Rectal smooth muscle tissue (tissue), 1 donor: Measurements from ENCODE around the gene IL1RAPL1.

Experiments
- H3K27ac ChIP-seq: one replicate; pipeline ENCODE4 v1.7.0; 2013; ENCODE audit warnings: low read depth, low read length, inconsistent platforms
- H3K27me3 ChIP-seq: one replicate; pipeline ENCODE4 v1.7.0; 2013; ENCODE audit warnings: low read length; ENCODE audit not compliant: control insufficient read depth, insufficient read depth
- H3K36me3 ChIP-seq: one replicate; pipeline ENCODE4 v1.7.0; 2013; ENCODE audit warnings: low read length; ENCODE audit not compliant: control insufficient read depth, insufficient read depth
- H3K4me1 ChIP-seq: one replicate; pipeline ENCODE4 v1.7.0; 2013; ENCODE audit warnings: low read length; ENCODE audit not compliant: control insufficient read depth, insufficient read depth
- H3K4me3 ChIP-seq: one replicate; pipeline ENCODE4 v1.7.0; 2013; ENCODE audit warnings: low read length
- H3K9ac ChIP-seq: one replicate; pipeline ENCODE4 v1.7.0; 2013; ENCODE audit warnings: low read length

IL1RAPL1 gene

DNA sequence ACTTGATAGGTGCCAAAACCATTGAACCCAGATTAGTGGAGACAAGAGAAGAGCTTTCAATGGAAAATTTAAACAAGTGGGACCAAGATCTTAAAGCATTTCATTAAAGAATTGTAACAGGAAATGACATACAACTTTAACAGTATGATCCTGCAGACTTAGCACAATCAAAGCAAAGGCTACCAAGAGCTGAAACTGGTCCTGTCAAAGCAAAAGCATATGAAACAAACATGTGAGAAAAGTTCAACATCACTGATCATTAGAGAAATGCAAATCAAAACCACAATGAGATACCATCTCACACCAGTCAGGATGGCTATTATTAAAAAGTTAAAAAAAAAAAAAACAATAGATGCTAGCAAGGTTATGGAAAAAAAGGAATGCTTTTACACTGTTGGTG is 425.6 kb downstream of the IL1RAPL1 start:
- H3K27ac ChIP-seq = no peak overlapping the region
- H3K4me3 ChIP-seq = no peak overlapping the region
- H3K36me3 ChIP-seq = no peaks in the 10 kb centered on the region
- H3K27me3 ChIP-seq = no peaks in the 10 kb centered on the region
- H3K9ac ChIP-seq = no peak overlapping the region
- H3K4me1 ChIP-seq = no peaks in the 10 kb centered on the region

DNA sequence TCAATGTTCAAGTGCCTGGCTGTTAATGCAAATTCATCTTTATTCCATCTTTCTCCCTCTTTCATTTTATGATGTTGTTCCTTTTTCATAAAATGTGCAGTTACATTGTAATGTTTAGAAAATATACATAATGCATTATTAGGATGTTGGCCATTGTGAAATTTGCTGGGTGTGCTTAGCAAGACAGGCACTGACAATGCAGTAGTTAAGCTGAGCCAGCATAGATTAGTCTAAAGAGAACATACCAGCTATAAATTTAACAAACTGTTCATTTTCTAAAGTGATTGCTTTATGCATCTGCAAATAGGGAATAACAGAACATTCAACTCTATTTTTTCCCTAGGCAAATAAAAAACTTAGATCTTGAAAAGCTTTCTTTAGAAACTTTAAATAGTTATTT is 436.0 kb downstream of the IL1RAPL1 start:
- H3K4me1 ChIP-seq = no peaks in the 10 kb centered on the region
- H3K9ac ChIP-seq = no peak overlapping the region
- H3K36me3 ChIP-seq = no peaks in the 10 kb centered on the region
- no peaks in the 10 kb centered on the region for H3K27me3 ChIP-seq
- H3K4me3 ChIP-seq = no peak overlapping the region
- H3K27ac ChIP-seq = no peak overlapping the region

DNA sequence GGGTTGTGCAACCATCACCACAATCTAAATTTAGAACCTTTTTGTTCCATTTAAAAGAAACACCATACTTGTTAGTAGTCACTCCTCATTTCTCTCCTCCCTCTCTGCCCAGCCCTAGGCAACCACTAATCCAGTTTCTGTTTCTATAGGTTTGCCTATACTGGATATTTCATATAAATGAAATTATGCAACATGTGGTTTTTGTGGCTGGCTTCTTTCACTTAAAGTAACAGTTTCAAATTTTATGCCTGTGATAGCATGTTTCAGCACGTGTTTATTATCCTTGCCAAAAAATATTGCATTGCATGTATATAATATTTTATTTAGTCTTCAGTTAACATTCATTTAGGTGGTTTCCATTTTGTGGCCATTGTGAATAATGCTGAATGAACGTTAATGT is 437.6 kb downstream of the IL1RAPL1 start:
- no peak overlapping the region for H3K9ac ChIP-seq
- no peaks in the 10 kb centered on the region for H3K27me3 ChIP-seq
- no peak overlapping the region for H3K4me3 ChIP-seq
- H3K27ac ChIP-seq = no peak overlapping the region
- no peaks in the 10 kb centered on the region for H3K4me1 ChIP-seq
- H3K36me3 ChIP-seq = no peaks in the 10 kb centered on the region

DNA sequence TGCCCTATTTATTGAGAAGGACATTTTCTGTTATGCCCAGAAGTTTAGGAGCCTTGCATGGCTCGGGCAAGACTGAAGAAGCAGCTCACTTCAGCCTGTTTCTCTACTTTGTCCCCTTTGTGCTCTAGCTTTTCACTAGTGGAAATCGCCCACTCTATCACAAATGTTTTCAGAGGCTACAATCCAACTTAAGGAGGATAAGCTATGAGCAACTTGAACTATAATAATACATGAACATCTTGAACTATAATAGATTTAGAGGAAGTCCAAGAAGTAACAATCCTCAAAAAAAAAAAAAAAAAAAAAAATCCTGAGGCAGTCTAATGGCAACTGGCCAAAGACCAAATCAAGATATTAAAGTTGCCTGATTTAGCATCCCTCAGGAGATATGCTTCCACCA is 452.3 kb downstream of the IL1RAPL1 start:
- no peak overlapping the region for H3K9ac ChIP-seq
- H3K4me1 ChIP-seq = no peaks in the 10 kb centered on the region
- no peak overlapping the region for H3K4me3 ChIP-seq
- H3K36me3 ChIP-seq = no peaks in the 10 kb centered on the region
- no peaks in the 10 kb centered on the region for H3K27me3 ChIP-seq
- no peak overlapping the region for H3K27ac ChIP-seq

DNA sequence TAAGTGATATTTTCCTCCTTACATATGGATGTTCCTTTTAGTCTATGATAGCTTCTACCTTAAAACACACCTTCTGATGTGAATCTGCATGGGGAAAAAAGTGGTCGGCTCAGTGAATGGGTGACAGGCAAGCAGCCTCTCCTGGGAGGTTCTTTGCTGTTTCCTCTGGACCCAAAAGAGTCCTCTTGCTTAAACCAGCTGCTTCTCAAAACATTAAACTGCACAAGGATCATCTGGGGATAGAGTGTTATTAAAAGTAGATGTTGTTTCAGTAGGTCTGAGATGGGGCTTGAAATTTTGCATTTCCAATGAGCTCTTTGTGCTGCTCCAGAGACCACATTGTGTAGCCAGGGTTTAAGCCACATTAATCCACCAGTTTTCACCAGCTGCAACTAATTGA is 452.9 kb downstream of the IL1RAPL1 start:
- H3K9ac ChIP-seq = no peak overlapping the region
- no peak overlapping the region for H3K4me3 ChIP-seq

DNA sequence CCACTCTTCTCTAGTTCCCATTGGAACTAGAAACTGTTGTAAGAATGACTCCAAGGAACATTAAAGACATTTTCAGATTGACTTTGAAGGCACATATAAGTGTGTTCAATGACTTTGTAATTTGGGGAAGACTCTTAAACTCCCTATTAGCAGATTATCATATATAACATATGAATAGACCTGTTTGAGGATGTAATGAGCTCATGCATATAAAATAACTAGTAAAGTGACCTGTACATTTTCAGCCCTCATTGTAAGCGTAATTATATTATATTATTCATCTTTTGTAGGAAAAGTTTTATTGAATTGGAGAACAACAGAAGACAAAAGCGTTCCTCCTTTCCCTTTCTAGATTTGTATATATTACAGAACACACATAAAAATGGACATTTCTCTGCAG is 455.1 kb downstream of the IL1RAPL1 start:
- H3K9ac ChIP-seq = no peak overlapping the region
- H3K36me3 ChIP-seq = no peaks in the 10 kb centered on the region
- H3K27ac ChIP-seq = no peak overlapping the region
- H3K27me3 ChIP-seq = no peaks in the 10 kb centered on the region
- no peaks in the 10 kb centered on the region for H3K4me1 ChIP-seq
- H3K4me3 ChIP-seq = no peak overlapping the region

More for the DNA sequence above, 452.9 kb downstream of the IL1RAPL1 start:
- Histone ChIP-seq H3K4me1 (no peaks in the 10 kb centered on the region), H3K36me3 (no peaks in the 10 kb centered on the region), H3K27me3 (no peaks in the 10 kb centered on the region), H3K27ac (no peak overlapping the region)

DNA sequence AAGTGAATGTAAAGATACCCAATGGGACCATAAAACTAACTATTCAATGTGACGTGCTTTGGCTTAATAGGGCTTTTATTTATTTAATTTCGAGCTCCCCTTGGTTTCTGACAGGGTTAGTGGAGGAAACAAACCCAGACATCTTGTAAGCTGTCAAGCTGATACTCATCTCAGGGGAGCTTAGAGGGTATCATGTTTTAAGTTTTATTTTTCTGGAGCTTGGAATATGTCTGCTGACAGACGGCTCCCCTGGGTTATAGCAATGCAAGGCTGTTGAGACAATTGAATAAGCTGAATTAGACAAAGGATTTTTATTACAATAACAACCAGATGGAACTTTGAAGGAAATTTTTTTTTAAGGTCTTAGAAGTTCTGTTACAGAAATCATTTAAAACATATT is 456.5 kb downstream of the IL1RAPL1 start:
- no peaks in the 10 kb centered on the region for H3K4me1 ChIP-seq
- H3K9ac ChIP-seq = no peak overlapping the region
- no peak overlapping the region for H3K4me3 ChIP-seq
- H3K27ac ChIP-seq = no peak overlapping the region
- no peaks in the 10 kb centered on the region for H3K36me3 ChIP-seq
- no peaks in the 10 kb centered on the region for H3K27me3 ChIP-seq

DNA sequence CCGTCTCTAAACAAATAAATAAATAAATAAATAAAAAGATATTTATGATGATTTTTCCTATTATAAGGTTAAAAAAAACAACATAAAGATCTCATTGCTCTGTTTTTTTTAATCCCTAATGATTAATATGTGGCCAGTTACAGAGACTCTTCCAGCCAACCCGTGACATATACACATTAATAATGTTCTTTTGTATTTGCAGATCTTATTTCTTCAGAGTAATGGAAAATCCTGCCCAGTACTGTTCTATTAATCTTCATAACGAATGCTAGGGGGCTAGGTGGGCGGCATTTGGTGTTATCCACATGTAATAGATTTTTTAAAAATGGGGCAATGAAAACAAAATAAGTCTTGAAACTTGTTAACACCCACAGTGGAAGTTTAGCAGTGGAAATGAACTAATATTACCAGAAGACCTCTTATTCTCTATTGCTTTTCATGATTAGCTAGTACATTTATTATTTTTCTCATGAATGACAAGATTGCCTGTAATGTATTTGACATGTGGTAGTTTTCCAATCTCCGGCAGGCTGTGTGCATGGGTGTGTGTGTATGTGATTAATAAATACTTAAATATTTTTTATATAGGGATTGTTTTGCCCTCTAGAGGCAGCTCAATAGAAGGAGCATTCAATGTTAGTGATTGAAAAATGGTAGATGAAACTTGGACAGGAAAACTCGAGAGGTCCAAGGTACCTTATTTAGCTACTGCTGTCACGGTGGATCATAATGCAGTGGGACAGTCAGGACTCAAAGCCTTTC is 457.4 kb downstream of the IL1RAPL1 start:
- H3K4me1 ChIP-seq = no peaks in the 10 kb centered on the region
- no peaks in the 10 kb centered on the region for H3K36me3 ChIP-seq
- H3K27ac ChIP-seq = no peak overlapping the region
- no peaks in the 10 kb centered on the region for H3K27me3 ChIP-seq
- H3K9ac ChIP-seq = no peak overlapping the region
- no peak overlapping the region for H3K4me3 ChIP-seq

DNA sequence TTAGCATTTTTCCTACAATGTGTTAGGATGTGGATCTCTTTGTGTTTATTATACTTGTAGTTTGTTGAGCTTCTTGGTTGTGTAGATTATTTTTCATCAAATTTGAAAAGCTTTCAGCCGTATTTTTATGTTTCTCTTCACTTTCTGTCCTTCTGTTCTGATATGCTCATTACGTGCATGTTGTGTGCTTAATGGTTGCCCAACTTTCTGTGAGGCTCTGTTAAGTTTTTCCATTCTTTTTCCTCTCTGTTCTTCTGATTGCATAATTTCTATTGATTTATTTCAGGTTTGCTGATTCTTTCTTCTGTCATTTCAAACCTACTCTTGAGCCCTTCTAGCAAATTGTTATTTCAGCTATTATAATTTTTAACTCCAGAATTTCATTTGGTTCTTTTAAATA is 478.2 kb downstream of the IL1RAPL1 start:
- Histone ChIP-seq H3K4me1 (no peaks in the 10 kb centered on the region), H3K4me3 (no peak overlapping the region), H3K27ac (no peak overlapping the region), H3K9ac (no peak overlapping the region), H3K36me3 (no peaks in the 10 kb centered on the region), H3K27me3 (no peaks in the 10 kb centered on the region)

DNA sequence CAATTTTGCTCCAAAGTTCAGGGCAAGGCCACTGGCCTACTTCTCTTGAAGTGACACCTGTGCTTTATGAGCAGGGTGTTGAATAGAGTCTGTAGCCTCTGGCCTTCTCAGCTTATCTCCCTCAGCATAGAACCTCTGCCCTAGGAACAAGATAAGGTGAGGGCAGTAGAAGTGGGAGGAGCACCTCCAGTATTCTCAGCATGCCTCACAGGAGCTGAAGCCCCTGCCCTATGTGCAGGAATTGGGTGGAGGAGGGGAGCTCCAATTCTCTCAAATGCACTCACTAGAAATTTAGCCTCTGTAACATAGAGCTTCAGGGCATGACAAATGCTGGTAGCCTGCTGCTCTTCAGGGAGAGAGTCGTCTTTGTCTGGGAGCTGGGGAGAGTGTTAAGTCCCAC is 479.3 kb downstream of the IL1RAPL1 start:
- Histone ChIP-seq H3K4me1 (no peaks in the 10 kb centered on the region), H3K27me3 (no peaks in the 10 kb centered on the region), H3K4me3 (no peak overlapping the region), H3K36me3 (no peaks in the 10 kb centered on the region), H3K27ac (no peak overlapping the region), H3K9ac (no peak overlapping the region)

DNA sequence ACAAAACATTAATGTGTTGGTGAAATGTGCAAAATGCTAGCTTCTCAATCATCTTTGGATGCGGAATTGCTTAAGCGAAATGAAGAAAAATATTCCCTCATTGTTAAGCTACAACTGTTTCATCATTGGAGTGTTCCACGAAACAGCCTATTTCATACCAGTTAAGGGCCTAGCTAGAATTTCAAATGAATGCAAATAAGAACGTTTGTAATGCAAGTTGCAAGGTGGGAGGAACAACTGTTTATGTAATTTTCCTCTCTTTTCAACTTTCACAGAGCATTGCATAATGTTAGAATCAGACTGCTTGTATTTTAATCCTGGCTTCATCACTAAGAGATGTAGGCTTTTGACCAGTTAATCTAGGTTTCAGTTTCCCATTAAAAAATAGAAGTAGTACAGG is 480.1 kb downstream of the IL1RAPL1 start:
- H3K9ac ChIP-seq = no peak overlapping the region
- no peaks in the 10 kb centered on the region for H3K27me3 ChIP-seq
- no peaks in the 10 kb centered on the region for H3K4me1 ChIP-seq
- H3K36me3 ChIP-seq = no peaks in the 10 kb centered on the region
- H3K4me3 ChIP-seq = no peak overlapping the region
- no peak overlapping the region for H3K27ac ChIP-seq

DNA sequence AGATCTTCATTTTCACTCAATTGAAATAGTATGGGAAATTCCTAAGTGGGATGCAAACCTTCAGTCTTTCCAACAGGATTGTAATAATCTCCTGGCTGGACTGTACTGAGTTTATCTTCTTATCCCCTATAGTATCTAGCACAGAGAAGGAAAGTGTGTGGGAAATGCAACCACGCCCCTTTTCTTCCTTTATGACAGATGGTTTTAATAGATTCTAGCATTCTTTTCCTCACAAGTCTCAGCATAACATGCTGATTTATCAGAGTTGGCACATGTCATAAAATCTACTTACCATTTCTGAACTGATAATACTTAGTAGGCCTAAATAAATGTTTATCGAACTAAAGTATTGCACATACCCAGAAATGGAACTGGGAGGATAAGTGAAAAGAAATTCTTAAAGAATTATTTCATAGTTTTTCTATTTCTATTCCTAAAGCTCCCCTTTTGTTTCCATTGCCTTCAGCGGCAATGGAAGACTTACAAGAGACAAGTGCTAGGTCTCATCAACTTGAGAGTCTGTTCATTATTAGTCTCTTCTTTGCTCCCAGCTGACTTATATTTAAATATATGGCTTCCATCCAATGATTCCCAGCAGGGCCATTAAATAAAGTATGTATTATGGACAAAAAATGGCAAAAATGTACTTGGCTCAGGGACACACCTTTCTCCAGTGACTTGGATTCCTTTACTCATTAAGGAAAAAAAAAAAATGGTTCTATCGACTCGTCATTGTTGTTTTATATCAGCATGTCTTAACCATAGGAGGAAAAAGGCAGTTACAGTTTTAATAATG is 484.5 kb downstream of the IL1RAPL1 start:
- no peaks in the 10 kb centered on the region for H3K4me1 ChIP-seq
- H3K4me3 ChIP-seq = no peak overlapping the region
- H3K27ac ChIP-seq = no peak overlapping the region
- H3K36me3 ChIP-seq = no peaks in the 10 kb centered on the region
- H3K27me3 ChIP-seq = no peaks in the 10 kb centered on the region
- H3K9ac ChIP-seq = no peak overlapping the region

DNA sequence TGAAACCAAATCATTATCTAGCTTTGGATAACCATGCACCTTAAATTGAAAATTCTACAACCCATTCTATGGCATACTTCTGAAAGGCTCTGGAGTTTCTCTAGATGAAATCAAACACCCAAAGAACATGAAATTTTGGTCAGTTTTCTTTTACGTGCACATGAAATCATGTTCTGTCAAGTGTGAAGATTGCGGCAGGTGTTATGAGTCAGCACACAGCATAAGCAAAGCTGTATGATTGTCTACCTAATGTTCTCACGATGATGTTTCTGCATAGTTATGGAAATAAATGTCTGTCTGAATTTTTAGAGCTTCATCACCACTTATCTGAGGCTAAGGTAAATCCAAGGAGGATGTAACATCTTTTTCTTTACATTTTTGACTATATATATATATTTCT is 495.3 kb downstream of the IL1RAPL1 start:
- no peak overlapping the region for H3K27ac ChIP-seq
- no peaks in the 10 kb centered on the region for H3K27me3 ChIP-seq
- H3K4me1 ChIP-seq = no peaks in the 10 kb centered on the region
- no peak overlapping the region for H3K4me3 ChIP-seq
- no peak overlapping the region for H3K9ac ChIP-seq
- no peaks in the 10 kb centered on the region for H3K36me3 ChIP-seq
